Measurements from ENCODE around the gene KSR1. TPM values are rescaled to one million over a fixed set of nuclear protein-coding genes. Genes with fewer than 3 reads are reported as not detected.
"Not testable (repeated sequence)": the region's sequence is repeated elsewhere in the genome, so short reads cannot be mapped to it uniquely, and the experiment has no call there.

The KSR1 gene
- total RNA-seq, 1 donor from 2014 or later = 59.6 TPM

- DNase-seq = no peak
- intact Hi-C loops (cut with DNase I) = no loop called here
Observed at GRCh38 chr17:27461192-27461859, 5.1 kb downstream of the KSR1 start.

GRCh38 chr17:27462149-27462548, 5.9 kb downstream of the KSR1 start:
- Histone ChIP-seq H3K27me3 (ENCODE audit: low read depth) (no peaks in the 10 kb centered on the region), H3K27ac (no peak overlapping the region), H3K4me1 (peaks cover 75% of the 10 kb centered on the region), H3K9me3 (no peaks in the 10 kb centered on the region), H3K4me3 (no peak overlapping the region), H3K36me3 (no peaks in the 10 kb centered on the region)
- intact Hi-C loops (cut with DNase I) = no loop called here
- ATAC-seq (peak in 1 of 2 donors; percentile 31), DNase-seq (no peak)
- no peak for TF ChIP-seq CTCF (IDR thresholded peaks at IDR 0.05)

More at GRCh38 chr17:27461192-27461859, 5.1 kb downstream of the KSR1 start:
- no peaks in the 10 kb centered on the region for H3K9me3 ChIP-seq
- no peak overlapping the region for H3K27ac ChIP-seq
- H3K27me3 ChIP-seq (ENCODE audit: low read depth) = no peaks in the 10 kb centered on the region
- ATAC-seq = peak; percentile 71 to 74
- TF ChIP-seq CTCF (IDR thresholded peaks at IDR 0.05) = no peak
- peaks cover 70% of the 10 kb centered on the region for H3K4me1 ChIP-seq
- H3K4me3 ChIP-seq = no peak overlapping the region
- H3K36me3 ChIP-seq = no peaks in the 10 kb centered on the region

GRCh38 chr17:27462714-27463113, 6.5 kb downstream of the KSR1 start:
- peaks cover 74% of the 10 kb centered on the region for H3K4me1 ChIP-seq
- no peak for ATAC-seq
- intact Hi-C loops (cut with DNase I) = no loop called here

GRCh38 chr17:27463235-27463677, 7.0 kb downstream of the KSR1 start:
- no peaks in the 10 kb centered on the region for H3K36me3 ChIP-seq
- H3K9me3 ChIP-seq = no peaks in the 10 kb centered on the region
- H3K4me3 ChIP-seq = no peak overlapping the region
- no peak overlapping the region for H3K27ac ChIP-seq
- intact Hi-C loops (cut with DNase I) = no loop called here
- ATAC-seq (no peak), DNase-seq (no peak)
- no peak for TF ChIP-seq CTCF (IDR thresholded peaks at IDR 0.05)
- H3K27me3 ChIP-seq (ENCODE audit: low read depth) = no peaks in the 10 kb centered on the region
- peaks cover 68% of the 10 kb centered on the region for H3K4me1 ChIP-seq

More at GRCh38 chr17:27462714-27463113, 6.5 kb downstream of the KSR1 start:
- H3K36me3 ChIP-seq = no peaks in the 10 kb centered on the region
- no peak for TF ChIP-seq CTCF (IDR thresholded peaks at IDR 0.05)
- no peak overlapping the region for H3K27ac ChIP-seq
- no peaks in the 10 kb centered on the region for H3K9me3 ChIP-seq
- DNase-seq = no peak
- no peak overlapping the region for H3K4me3 ChIP-seq
- H3K27me3 ChIP-seq (ENCODE audit: low read depth) = no peaks in the 10 kb centered on the region

- H3K9me3 ChIP-seq; H3K4me3 ChIP-seq; H3K36me3 ChIP-seq; DNase-seq; H3K27me3 ChIP-seq (ENCODE audit: low read depth); H3K27ac ChIP-seq; ATAC-seq; intact Hi-C loops (cut with DNase I): not testable (repeated sequence)
- H3K4me1 ChIP-seq = peaks cover 61% of the 10 kb centered on the region
Observed at GRCh38 chr17:27464019-27464418, 7.8 kb downstream of the KSR1 start.

GRCh38 chr17:27464431-27464830, 8.2 kb downstream of the KSR1 start:
- H3K36me3 ChIP-seq = no peaks in the 10 kb centered on the region
- TF ChIP-seq CTCF (IDR thresholded peaks at IDR 0.05) = no peak
- DNase-seq (no peak), ATAC-seq (no peak)
- H3K4me1 ChIP-seq = peaks cover 57% of the 10 kb centered on the region
- H3K9me3 ChIP-seq = no peaks in the 10 kb centered on the region
- intact Hi-C loops (cut with DNase I) = no loop called here
- no peaks in the 10 kb centered on the region for H3K27me3 ChIP-seq (ENCODE audit: low read depth)
- H3K4me3 ChIP-seq = no peak overlapping the region
- H3K27ac ChIP-seq = no peak overlapping the region

GRCh38 chr17:27465875-27466274, 9.6 kb downstream of the KSR1 start:
- intact Hi-C loops (cut with DNase I); ATAC-seq; H3K36me3 ChIP-seq; H3K9me3 ChIP-seq; H3K4me3 ChIP-seq; H3K27ac ChIP-seq; DNase-seq; H3K27me3 ChIP-seq (ENCODE audit: low read depth): not testable (repeated sequence)
- H3K4me1 ChIP-seq = peaks cover 48% of the 10 kb centered on the region
